Measurements from ENCODE around the gene TRIM16.
"Not testable (repeated sequence)": the region's sequence is repeated elsewhere in the genome, so short reads cannot be mapped to it uniquely, and the experiment has no call there.

The TRIM16 gene

GRCh38 chr17:15657868-15658267 lies 26.2 kb downstream of the TRIM16 start:
- DNase-seq = no peak

GRCh38 chr17:15654886-15655561 lies 29.1 kb downstream of the TRIM16 start:
- DNase-seq = no peak

GRCh38 chr17:15654401-15654800 lies 29.7 kb downstream of the TRIM16 start:
- DNase-seq = not testable (repeated sequence)

- DNase-seq = no peak
Measured at GRCh38 chr17:15652960-15653359, 31.2 kb downstream of the TRIM16 start.

- peak; percentile 99 for DNase-seq
Measured at GRCh38 chr17:15651583-15652110, 32.5 kb downstream of the TRIM16 start.

GRCh38 chr17:15650741-15651582 lies 33.1 kb downstream of the TRIM16 start:
- DNase-seq = no peak

GRCh38 chr17:15649861-15650421 lies 34.2 kb downstream of the TRIM16 start:
- no peak for DNase-seq

GRCh38 chr17:15648386-15648785 lies 35.7 kb downstream of the TRIM16 start:
- peak; percentile 50 for DNase-seq

GRCh38 chr17:15645942-15646312 lies 38.2 kb downstream of the TRIM16 start:
- not testable (repeated sequence) for DNase-seq

GRCh38 chr17:15645099-15645941 lies 38.8 kb downstream of the TRIM16 start:
- not testable (repeated sequence) for DNase-seq

GRCh38 chr17:15642505-15643251 lies 41.4 kb downstream of the TRIM16 start:
- not testable (repeated sequence) for DNase-seq

GRCh38 chr17:15642014-15642413 lies 42.1 kb downstream of the TRIM16 start:
- not testable (repeated sequence) for DNase-seq

- DNase-seq = not testable (repeated sequence)
Measured at GRCh38 chr17:15630930-15631453, 53.1 kb downstream of the TRIM16 start.

- DNase-seq = not testable (repeated sequence)
Measured at GRCh38 chr17:15629991-15630390, 54.1 kb downstream of the TRIM16 start.

- DNase-seq = not testable (repeated sequence)
Measured at GRCh38 chr17:15623661-15624209, 60.4 kb downstream of the TRIM16 start.

- DNase-seq = not testable (repeated sequence)
Measured at GRCh38 chr17:15623255-15623654, 60.9 kb downstream of the TRIM16 start.

- not testable (repeated sequence) for DNase-seq
Measured at GRCh38 chr17:15622124-15622523, 62.0 kb downstream of the TRIM16 start.

GRCh38 chr17:15619331-15620058 lies 64.6 kb downstream of the TRIM16 start, which contains the start of gene FBXW10B:
Gene FBXW10B (minus strand): TSS chr17:15619704. CDS start chr17:15619512, 192 bp downstream.
- DNase-seq = not testable (repeated sequence)

- DNase-seq = not testable (repeated sequence)
Measured at GRCh38 chr17:15616828-15617227, 67.3 kb downstream of the TRIM16 start.

- not testable (repeated sequence) for DNase-seq
Measured at GRCh38 chr17:15615850-15616249, 68.3 kb downstream of the TRIM16 start.
